ENCODE measurements around the gene PRCP. TPM values are rescaled to one million over a fixed set of nuclear protein-coding genes. Genes with fewer than 3 reads are reported as not detected.

The PRCP gene
- total RNA-seq, 2 donors from 2014 or later, result 46.8 to 55.9 TPM

DNA sequence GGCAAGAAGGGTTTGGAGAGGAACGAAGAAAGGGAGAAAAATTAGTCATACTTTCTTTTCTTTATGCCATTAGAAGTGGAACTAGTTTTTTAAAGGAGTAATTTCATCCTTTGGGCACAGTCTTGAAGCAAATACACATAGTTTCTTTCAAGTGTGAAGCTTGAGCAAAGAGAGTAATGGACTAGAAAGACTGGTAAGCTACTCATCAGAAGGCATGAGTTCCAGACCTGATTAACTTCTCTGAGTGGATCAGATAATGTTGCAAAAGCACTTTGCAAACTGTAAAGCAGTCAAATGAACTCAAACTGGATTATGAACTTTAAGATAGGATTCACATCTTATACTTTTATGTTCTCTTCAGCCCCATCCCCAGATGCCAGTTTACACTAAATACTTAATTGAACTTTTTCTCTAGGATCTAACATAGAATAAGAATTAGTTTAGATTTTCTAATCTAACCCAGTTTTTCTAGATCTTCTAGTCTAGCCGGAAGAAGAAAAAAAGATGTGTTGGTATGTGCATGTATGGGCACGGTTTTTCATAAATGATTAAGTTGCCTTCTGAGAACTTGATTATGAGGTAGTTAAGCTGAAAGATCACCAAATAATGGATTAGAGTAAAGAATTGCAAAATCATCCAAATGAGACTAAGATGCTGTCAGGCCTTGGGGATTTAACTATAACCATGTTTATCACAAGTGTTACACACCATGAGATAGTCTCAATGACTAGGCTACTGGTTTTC, 3.8 kb upstream of the PRCP start:
- Histone ChIP-seq H3K4me1 (ENCODE audit: control insufficient read depth in 1 of 2, low read depth in 2 of 2) (peaks cover 11 to 14% of the 10 kb centered on the region in 2 donors), H3K4me3 (no peak overlapping the region), H3K27ac (no peak overlapping the region), H3K36me3 (no peaks in the 10 kb centered on the region), H3K9me3 (no peaks in the 10 kb centered on the region), H3K27me3 (replicated peaks; ENCODE audit: insufficient read depth) (no peaks in the 10 kb centered on the region)
- ATAC-seq (ENCODE audit: insufficient number of reproducible peaks, low FRiP score, low read depth), result no peak
- no peak for DNase-seq (ENCODE audit: low spot score)
- TF ChIP-seq CTCF (IDR thresholded peaks at IDR 0.05), result no peak

- Histone ChIP-seq H3K4me3 (no peak overlapping the region), H3K36me3 (no peaks in the 10 kb centered on the region), H3K4me1 (ENCODE audit: control insufficient read depth in 1 of 2, low read depth in 2 of 2) (peaks cover 11 to 24% of the 10 kb centered on the region in 2 donors), H3K27me3 (replicated peaks; ENCODE audit: insufficient read depth) (no peaks in the 10 kb centered on the region), H3K27ac (no peak overlapping the region), H3K9me3 (no peaks in the 10 kb centered on the region)
- no peak for DNase-seq (ENCODE audit: low spot score)
- ATAC-seq (ENCODE audit: insufficient number of reproducible peaks, low FRiP score, low read depth), result no peak
- TF ChIP-seq CTCF (IDR thresholded peaks at IDR 0.05), result no peak
Observed at GRCh38 chr11:82902880-82903279, 2.6 kb upstream of the PRCP start.

DNA sequence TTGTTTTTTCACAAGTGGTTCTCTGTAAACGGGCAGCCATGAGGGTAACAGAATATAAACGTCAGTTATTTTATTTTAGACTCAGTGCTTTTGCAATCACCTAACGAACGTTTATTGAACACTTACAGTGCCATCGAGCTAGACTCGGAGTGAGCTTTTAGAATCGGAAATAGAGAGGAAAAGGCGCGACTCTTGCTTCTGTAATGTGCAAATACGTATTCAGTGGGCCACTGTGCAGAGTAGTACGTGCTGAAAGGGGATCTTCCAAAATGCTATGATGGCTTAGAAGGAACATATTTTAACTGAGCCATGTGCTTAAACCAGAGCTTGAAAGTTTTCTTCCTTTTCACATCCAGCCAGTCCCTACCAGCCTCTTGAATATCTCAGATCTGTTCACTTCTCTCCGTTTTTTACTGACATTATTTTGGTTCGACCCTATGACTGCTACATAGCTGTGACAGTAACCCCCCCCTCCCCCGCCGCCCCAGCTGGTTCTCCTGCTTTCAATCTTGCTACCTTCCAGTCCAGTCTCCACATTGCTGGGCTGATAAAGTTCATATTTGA, 1.8 kb upstream of the PRCP start:
- DNase-seq (ENCODE audit: low spot score) (no peak), ATAC-seq (ENCODE audit: insufficient number of reproducible peaks, low FRiP score, low read depth) (no peak)
- Histone ChIP-seq H3K27me3 (replicated peaks; ENCODE audit: insufficient read depth) (no peaks in the 10 kb centered on the region), H3K27ac (no peak overlapping the region), H3K9me3 (no peaks in the 10 kb centered on the region), H3K4me1 (ENCODE audit: control insufficient read depth in 1 of 2, low read depth in 2 of 2) (peaks cover 11 to 26% of the 10 kb centered on the region in 2 donors), H3K4me3 (peak overlapping the region; percentile 92), H3K36me3 (no peaks in the 10 kb centered on the region)
- TF ChIP-seq CTCF (IDR thresholded peaks at IDR 0.05), result no peak

DNA sequence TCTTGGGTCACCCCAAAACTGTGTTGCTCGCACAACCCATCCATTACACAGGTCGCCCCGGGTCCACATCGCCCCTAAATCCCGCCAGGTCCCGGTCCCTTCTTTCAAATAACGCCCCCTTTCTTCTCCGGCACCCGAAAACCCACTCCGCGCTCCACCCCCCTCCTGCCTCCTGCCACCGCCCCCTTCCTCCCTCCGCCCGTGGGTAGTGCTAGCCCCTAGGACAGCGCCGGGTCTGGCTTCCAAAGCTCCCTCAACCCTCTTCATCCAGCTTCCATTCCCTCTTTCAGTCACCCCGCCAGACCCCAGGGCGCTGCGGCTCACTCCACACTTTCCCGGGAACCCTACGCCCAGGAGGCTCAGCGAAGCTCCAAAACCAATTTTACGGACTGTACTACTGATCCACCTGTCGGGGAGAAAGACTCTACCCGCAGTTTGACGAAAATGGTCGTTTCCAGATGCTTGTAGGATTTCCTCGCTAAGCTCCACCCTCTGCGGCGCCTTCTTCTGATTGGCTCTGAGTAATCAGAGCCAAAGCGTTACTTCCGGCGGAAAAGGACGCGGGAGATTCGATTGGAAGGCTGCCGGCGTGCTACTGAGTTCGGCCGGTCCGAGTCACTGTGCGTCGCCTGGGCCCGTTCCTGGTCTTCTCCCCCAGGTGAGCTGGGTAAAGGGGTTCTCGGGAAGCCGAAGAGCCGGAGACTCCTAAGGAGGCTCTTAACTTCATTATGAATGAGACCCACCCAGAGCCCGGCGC, 1.1 kb upstream of the PRCP start, which contains the start of gene DDIAS:
DDIAS (plus strand) TSS at position 572 of the 757 bp plus-strand sequence. CDS start 13,003 bp downstream, outside the sequence.
- no peaks in the 10 kb centered on the region for H3K27me3 ChIP-seq (replicated peaks; ENCODE audit: insufficient read depth)
- peak within 1 kb of the TSS; percentile 91 to 93 for H3K27ac ChIP-seq
- H3K36me3 ChIP-seq, result no peaks in the 10 kb centered on the region
- DNase-seq (ENCODE audit: low spot score), result peak; percentile 91
- TF ChIP-seq CTCF (IDR thresholded peaks at IDR 0.05), result no peak
- peak within 1 kb of the TSS; percentile 92 for H3K4me3 ChIP-seq
- ATAC-seq (ENCODE audit: insufficient number of reproducible peaks, low FRiP score, low read depth), result peak; percentile 94
- H3K4me1 ChIP-seq (ENCODE audit: control insufficient read depth in 1 of 2, low read depth in 2 of 2), result peaks cover 11 to 26% of the 10 kb centered on the region in 2 donors
- no peaks in the 10 kb centered on the region for H3K9me3 ChIP-seq

DNA sequence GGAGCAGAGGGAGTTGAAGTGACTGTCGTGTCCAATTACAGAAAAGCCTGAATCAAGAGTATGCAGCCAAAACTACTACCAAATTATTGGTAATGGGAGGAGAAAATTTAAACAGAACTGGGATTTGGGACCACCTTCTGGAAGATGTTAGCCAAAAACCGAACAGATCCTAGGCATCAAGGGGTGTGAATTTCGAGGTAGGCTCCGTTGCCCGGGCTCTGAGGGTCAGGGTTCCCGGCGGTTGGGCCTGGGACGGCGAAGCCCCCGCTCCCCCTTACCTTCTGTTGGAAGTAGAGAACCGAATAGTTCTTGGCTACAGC, 313 bp downstream of the PRCP start:
- peak overlapping the region; percentile 91 to 93 for H3K27ac ChIP-seq
- ATAC-seq (ENCODE audit: insufficient number of reproducible peaks, low FRiP score, low read depth), result no peak
- H3K27me3 ChIP-seq (replicated peaks; ENCODE audit: insufficient read depth), result no peaks in the 10 kb centered on the region
- H3K36me3 ChIP-seq, result no peaks in the 10 kb centered on the region
- peaks cover 11 to 26% of the 10 kb centered on the region in 2 donors for H3K4me1 ChIP-seq (ENCODE audit: control insufficient read depth in 1 of 2, low read depth in 2 of 2)
- peak overlapping the region; percentile 92 for H3K4me3 ChIP-seq
- no peak for TF ChIP-seq CTCF (IDR thresholded peaks at IDR 0.05)
- H3K9me3 ChIP-seq, result no peaks in the 10 kb centered on the region
- DNase-seq (ENCODE audit: low spot score), result no peak

Data from thoracic aorta (tissue), 2 donors.